Testis (tissue), 3 donors: Measurements from ENCODE around the gene CHRNA9. TPM values are rescaled to one million over a fixed set of nuclear protein-coding genes. Genes with fewer than 3 reads are reported as not detected.

ENCODE experiments used
- DNase-seq: peaks from one replicate; pipeline ENCODE4 v3.0.0-alpha.2; 2019
- H3K27ac ChIP-seq, 2 donors: fragments of 200-600 bp; sonication (generic); one replicate each; pipeline ENCODE4 v1.5.1; 2019
- H3K27me3 ChIP-seq: fragments of 200-600 bp; sonication (generic); one replicate; pipeline ENCODE4 v1.5.1; 2019
- H3K36me3 ChIP-seq: fragments of 200-600 bp; sonication (generic); one replicate; pipeline ENCODE4 v1.5.1; 2017; ENCODE audit warnings: low read depth; ENCODE audit errors: missing control alignments
- H3K4me1 ChIP-seq: fragments of 200-600 bp; sonication (generic); one replicate; pipeline ENCODE4 v1.5.1; 2019
- H3K4me3 ChIP-seq, 2 donors: fragments of 200-600 bp; sonication (generic); one replicate each; pipeline ENCODE4 v1.5.1; 2017 to 2019
- H3K9me3 ChIP-seq: fragments of 200-600 bp; sonication (generic); one replicate; pipeline ENCODE4 v1.5.1; 2017
- POLR2A ChIP-seq: fragments of 450-650 bp; IDR thresholded peaks from one replicate; pipeline ENCODE4 v1.6.1; 2017; ENCODE audit warnings: antibody characterized with exemption, mild to moderate bottlenecking, moderate library complexity
- WGBS, 2 donors: methylation state at CpG; one replicate each; pipeline ENCODE4 v1.1.5; 2018; 5-methylcytosine and 5-hydroxymethylcytosine counted together
- intact Hi-C: fragments of 100-400 bp; cut with DNase I; formaldehyde crosslinking; loops from one replicate; pipeline ENCODE4 v1.15.1; 2023; ENCODE audit warnings: low total_unique reads
- polyA plus RNA-seq: library from polyadenylated mRNA; stranded (reverse); fragments of 350-450 nt; fragmentation: Illumina TruSeq; extraction: RNeasy Lipid Tissue Mini Kit (QIAGEN cat#74804); gene quantifications from one replicate; pipeline ENCODE4 v1.2.3, GENCODE V29; 2014; ENCODE audit warnings: low read depth, low replicate concordance; ENCODE audit not compliant: insufficient read depth
- total RNA-seq, 2 donors: library from RNA; depleted of rRNA; stranded (reverse); fragments of >200 nt; gene quantifications; one replicate each; pipeline ENCODE4 v1.2.3, GENCODE V29; 2016
- TF ChIP-seq, protein P1 (sequence below), 3 experiments: fragments of 450-650 bp in 2 of 3; fragments of 200-600 bp in 1 of 3; sonication (generic) in 1 of 3; IDR thresholded peaks; one replicate each; pipeline ENCODE4 v1.5.1; 2016 to 2019; ENCODE audit warnings: antibody characterized with exemption in 3 of 3, mild to moderate bottlenecking in 2 of 3, moderate library complexity in 1 of 3

Gene CHRNA9
- total and polyA plus RNA-seq, 3 donors from 2014 or later = 0.13 to 0.50 (median 0.16) TPM

DNA sequence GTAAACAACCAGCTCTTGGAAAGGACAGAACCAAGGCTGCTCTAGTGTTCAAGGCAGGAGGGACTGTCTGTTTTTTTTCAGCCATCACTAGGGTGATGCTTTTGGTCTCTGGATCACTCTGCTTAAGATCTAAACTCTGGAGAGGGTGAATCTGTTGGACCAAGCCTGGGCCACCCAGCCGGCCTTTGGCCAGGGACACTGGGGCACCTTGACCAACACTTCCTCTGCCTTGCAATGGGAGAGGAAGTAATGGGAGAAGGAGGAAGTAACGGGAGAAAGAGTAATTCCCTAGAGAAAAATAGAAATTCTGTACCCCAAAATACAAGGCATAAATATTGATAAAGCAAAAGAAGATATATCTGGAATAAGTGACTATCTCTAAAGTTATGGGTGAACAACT, 12.9 kb downstream of the CHRNA9 start:
- no peaks in the 10 kb centered on the region for H3K4me1 ChIP-seq
- intact Hi-C loops = no loop called here
- H3K36me3 ChIP-seq = no peaks in the 10 kb centered on the region
- no peaks in the 10 kb centered on the region for H3K27me3 ChIP-seq
- DNase-seq = no peak
- H3K27ac ChIP-seq = no peak overlapping the region
- H3K9me3 ChIP-seq = no peaks in the 10 kb centered on the region
- 86 to 91% methylated on average over 2 of the region's 2 CpGs for WGBS, 2 donors
- no peak overlapping the region for H3K4me3 ChIP-seq
- no peak for TF ChIP-seq POLR2A
- TF ChIP-seq, protein P1, sequence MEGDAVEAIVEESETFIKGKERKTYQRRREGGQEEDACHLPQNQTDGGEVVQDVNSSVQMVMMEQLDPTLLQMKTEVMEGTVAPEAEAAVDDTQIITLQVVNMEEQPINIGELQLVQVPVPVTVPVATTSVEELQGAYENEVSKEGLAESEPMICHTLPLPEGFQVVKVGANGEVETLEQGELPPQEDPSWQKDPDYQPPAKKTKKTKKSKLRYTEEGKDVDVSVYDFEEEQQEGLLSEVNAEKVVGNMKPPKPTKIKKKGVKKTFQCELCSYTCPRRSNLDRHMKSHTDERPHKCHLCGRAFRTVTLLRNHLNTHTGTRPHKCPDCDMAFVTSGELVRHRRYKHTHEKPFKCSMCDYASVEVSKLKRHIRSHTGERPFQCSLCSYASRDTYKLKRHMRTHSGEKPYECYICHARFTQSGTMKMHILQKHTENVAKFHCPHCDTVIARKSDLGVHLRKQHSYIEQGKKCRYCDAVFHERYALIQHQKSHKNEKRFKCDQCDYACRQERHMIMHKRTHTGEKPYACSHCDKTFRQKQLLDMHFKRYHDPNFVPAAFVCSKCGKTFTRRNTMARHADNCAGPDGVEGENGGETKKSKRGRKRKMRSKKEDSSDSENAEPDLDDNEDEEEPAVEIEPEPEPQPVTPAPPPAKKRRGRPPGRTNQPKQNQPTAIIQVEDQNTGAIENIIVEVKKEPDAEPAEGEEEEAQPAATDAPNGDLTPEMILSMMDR (IDR thresholded peaks at IDR 0.05) = no peak

DNA sequence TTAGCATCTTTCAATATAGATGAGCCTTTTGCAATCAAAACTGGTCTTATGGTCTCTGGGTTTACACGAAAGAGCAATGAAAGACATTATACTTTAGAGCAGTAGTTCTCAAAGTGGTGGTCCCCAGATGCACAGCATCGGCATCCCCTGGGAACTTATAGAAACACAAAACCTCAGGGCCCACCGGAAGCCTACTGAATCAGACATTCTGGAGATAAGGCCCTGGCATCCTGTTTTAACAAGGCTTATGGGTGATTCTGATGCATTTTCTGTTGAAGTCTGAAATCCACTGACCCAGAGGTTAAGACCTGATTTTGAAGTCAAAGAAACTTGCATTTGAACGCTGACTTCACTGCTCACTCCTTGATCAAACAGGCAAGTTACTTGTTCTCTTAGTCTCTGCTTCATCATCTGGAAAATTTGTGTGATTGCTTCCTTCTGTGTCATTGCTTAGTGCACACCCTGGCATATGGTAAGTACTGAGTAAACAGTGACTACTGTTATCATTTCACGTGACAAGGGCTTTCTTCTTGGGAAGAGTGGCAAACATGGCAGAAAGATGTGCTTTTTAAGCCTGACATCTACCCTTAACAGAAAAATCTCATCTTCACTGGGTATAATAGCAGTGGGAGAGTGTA, 14.5 kb downstream of the CHRNA9 start:
- intact Hi-C loops = no loop called here
- Histone ChIP-seq H3K36me3 (no peaks in the 10 kb centered on the region), H3K27me3 (no peaks in the 10 kb centered on the region), H3K27ac (no peak overlapping the region), H3K4me1 (no peaks in the 10 kb centered on the region), H3K4me3 (no peak overlapping the region), H3K9me3 (no peaks in the 10 kb centered on the region)
- 79 to 95% methylated on average over 5 of the region's 5 CpGs for WGBS, 2 donors
- DNase-seq = no peak
- TF ChIP-seq POLR2A = no peak
- TF ChIP-seq, protein P1 (IDR thresholded peaks at IDR 0.05) = no peak

DNA sequence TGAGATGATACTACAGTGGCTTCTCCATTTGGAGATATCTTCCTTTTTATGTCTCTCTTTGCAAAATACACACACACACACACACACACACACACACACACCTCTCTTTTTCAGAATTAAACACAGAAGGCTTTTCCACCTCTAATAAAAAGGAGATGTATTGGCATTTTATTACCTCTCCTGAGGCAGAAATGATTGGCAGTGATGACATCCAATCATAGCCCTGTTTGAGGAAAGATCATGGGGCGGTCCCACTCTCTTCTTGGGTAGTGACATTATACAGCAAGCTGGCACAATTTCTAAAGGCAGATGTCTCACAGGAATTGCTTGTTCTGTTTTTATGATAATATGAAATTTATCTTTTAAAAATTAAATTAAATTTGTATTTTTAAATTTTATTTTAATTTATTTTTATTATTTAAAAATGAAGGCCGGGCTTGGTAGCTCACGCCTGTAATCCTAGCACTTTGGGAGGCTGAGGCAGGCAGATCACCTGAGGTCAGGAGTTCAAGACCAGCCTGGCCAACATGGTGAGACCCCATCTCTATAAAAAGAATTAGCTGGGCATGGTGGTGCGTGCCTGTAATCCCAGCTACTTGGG, 15.6 kb downstream of the CHRNA9 start:
- 96 to 99% methylated on average over 4 of the region's 4 CpGs for WGBS, 2 donors

DNA sequence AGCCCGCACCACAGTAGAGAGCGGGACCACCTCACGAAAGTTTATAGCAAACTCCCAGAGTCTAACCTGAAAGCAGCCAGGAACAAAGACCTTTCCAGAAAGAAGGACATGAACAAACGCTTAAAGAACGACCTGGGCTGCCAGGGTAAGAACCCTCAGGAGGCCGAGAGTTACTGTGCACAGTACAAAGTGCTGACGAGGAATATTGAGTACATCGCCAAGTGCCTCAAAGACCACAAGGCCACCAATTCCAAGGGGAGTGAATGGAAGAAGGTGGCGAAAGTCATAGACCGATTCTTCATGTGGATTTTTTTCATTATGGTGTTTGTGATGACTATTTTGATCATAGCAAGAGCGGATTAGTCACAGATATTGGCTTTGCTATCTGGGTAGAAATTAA, 19.0 kb downstream of the CHRNA9 start:
- H3K9me3 ChIP-seq = no peaks in the 10 kb centered on the region
- DNase-seq = no peak
- H3K27ac ChIP-seq = no peak overlapping the region
- no peak overlapping the region for H3K4me3 ChIP-seq
- no peaks in the 10 kb centered on the region for H3K27me3 ChIP-seq
- no peaks in the 10 kb centered on the region for H3K36me3 ChIP-seq
- H3K4me1 ChIP-seq = no peaks in the 10 kb centered on the region
- 92 to 97% methylated on average over 8 to 11 of the region's 11 CpGs for WGBS, 2 donors
- no peak for TF ChIP-seq POLR2A
- TF ChIP-seq, protein P1 (IDR thresholded peaks at IDR 0.05) = no peak
- intact Hi-C loops = no loop called here

More for the DNA sequence above, 15.6 kb downstream of the CHRNA9 start:
- no peak overlapping the region for H3K4me3 ChIP-seq
- no peak for TF ChIP-seq POLR2A
- TF ChIP-seq, protein P1 (IDR thresholded peaks at IDR 0.05) = no peak
- H3K36me3 ChIP-seq = no peaks in the 10 kb centered on the region
- H3K27me3 ChIP-seq = no peaks in the 10 kb centered on the region
- intact Hi-C loops = no loop called here
- no peak for DNase-seq
- no peaks in the 10 kb centered on the region for H3K4me1 ChIP-seq
- no peaks in the 10 kb centered on the region for H3K9me3 ChIP-seq
- no peak overlapping the region for H3K27ac ChIP-seq

DNA sequence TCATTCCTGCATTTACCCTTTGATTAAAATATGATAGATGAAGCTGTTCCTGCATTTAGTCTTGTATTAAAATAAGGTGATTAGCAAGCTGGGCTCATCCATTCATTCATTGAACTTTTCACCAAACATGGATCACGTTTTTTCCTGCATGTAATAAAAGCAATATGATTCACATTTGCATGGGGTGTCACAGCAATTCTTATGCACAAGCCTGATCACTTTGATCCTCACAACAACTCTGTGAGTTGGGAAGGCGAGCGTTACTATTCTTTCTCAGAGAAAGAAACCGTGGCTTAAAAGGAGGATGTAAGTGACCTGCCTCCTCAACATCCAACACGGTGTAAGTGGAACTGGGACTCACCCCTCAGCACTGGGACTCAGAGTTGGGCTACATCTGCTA, 20.0 kb downstream of the CHRNA9 start:
- intact Hi-C loops = no loop called here
- 78 to 80% methylated on average over 5 of the region's 5 CpGs for WGBS, 2 donors

More for the DNA sequence above, 20.0 kb downstream of the CHRNA9 start:
- Histone ChIP-seq H3K9me3 (no peaks in the 10 kb centered on the region), H3K4me3 (no peak overlapping the region), H3K36me3 (no peaks in the 10 kb centered on the region), H3K27ac (no peak overlapping the region), H3K27me3 (no peaks in the 10 kb centered on the region), H3K4me1 (no peaks in the 10 kb centered on the region)
- DNase-seq = no peak
- TF ChIP-seq POLR2A = no peak
- TF ChIP-seq, protein P1 (IDR thresholded peaks at IDR 0.05) = no peak
